IMR-90 (cell line): Measurements from ENCODE around the gene NFATC1. TPM values are rescaled to one million over a fixed set of nuclear protein-coding genes. Genes with fewer than 3 reads are reported as not detected.

Experiments used
- ATAC-seq: fragments of 200-7000 bp; cut with Tn5 transposase; 2 replicates; pipeline ENCODE4 v1.9.1; 2020; ENCODE audit warnings: low read depth, mild to moderate bottlenecking, moderate library complexity
- BruUV-seq: library from RNA; stranded (reverse); fragments of 400-500 nt; replicated peaks from 2 replicates; lab custom pipeline; 2021; lab: Mats Ljungman, UMichigan
- CTCF ChIA-PET: fragments of 300-600 bp; formaldehyde crosslinking; extraction: SDS; loops from one replicate; lab custom pipeline; 2021; ENCODE audit warnings: antibody characterized with exemption; lab: Yijun Ruan, JAX
- POLR2A ChIA-PET: fragments of 300-600 bp; sonication (Branson Sonifier 250); formaldehyde crosslinking; loops from one replicate; lab custom pipeline; 2022; ENCODE audit warnings: antibody characterized with exemption; ENCODE audit not compliant: unreplicated experiment; lab: Charles Lee
- DNase-seq: peaks from one replicate; pipeline ENCODE4 v3.0.0; 2013
- H2AFZ ChIP-seq: replicated peaks from 2 replicates; pipeline ENCODE3; 2013; ENCODE audit warnings: low read length, mild to moderate bottlenecking; ENCODE audit not compliant: poor library complexity
- H2AK5ac ChIP-seq: 2 replicates; pipeline ENCODE4 v1.6.1; 2013; ENCODE audit warnings: low read depth, low read length, inconsistent platforms
- H2AK9ac ChIP-seq: replicated peaks from 2 replicates; pipeline ENCODE3; 2013; ENCODE audit warnings: mild to moderate bottlenecking, low read depth, low read length, moderate library complexity; ENCODE audit not compliant: poor library complexity
- H2BK120ac ChIP-seq: 2 replicates; pipeline ENCODE4 v1.6.1; 2013; ENCODE audit warnings: low read depth, low read length, inconsistent platforms
- H2BK15ac ChIP-seq: 3 replicates; pipeline ENCODE4 v1.6.1; 2013; ENCODE audit warnings: low read depth, low read length, inconsistent platforms
- H2BK20ac ChIP-seq: 2 replicates; pipeline ENCODE4 v1.6.1; 2013; ENCODE audit warnings: low read depth, mild to moderate bottlenecking, inconsistent platforms, low read length, moderate library complexity
- H2BK5ac ChIP-seq: 2 replicates; pipeline ENCODE4 v1.6.1; 2013; ENCODE audit warnings: mild to moderate bottlenecking, low read depth, low read length, inconsistent platforms; ENCODE audit not compliant: poor library complexity, severe bottlenecking
- H3K14ac ChIP-seq: replicated peaks from 2 replicates; pipeline ENCODE4 v1.6.1; 2013; ENCODE audit warnings: low read depth, low read length, inconsistent platforms
- H3K18ac ChIP-seq: 2 replicates; pipeline ENCODE4 v1.6.1; 2013; ENCODE audit warnings: low read depth, low read length, control low read depth
- H3K23ac ChIP-seq: 2 replicates; pipeline ENCODE4 v1.6.1; 2013; ENCODE audit warnings: low read depth, low read length, inconsistent platforms
- H3K27ac ChIP-seq: 2 replicates; pipeline ENCODE4 v1.5.1; 2013; ENCODE audit warnings: mild to moderate bottlenecking, control low read depth, low read length; ENCODE audit not compliant: insufficient read depth
- H3K27me3 ChIP-seq: 2 replicates; pipeline ENCODE4 v1.6.1; 2013; ENCODE audit warnings: low read length; ENCODE audit not compliant: control insufficient read depth, insufficient read depth
- H3K36me3 ChIP-seq: 2 replicates; pipeline ENCODE4 v1.6.1; 2013; ENCODE audit warnings: low read length, mixed read lengths; ENCODE audit not compliant: control insufficient read depth, insufficient read depth
- H3K4ac ChIP-seq: 2 replicates; pipeline ENCODE4 v1.6.1; 2013; ENCODE audit warnings: low read depth, low read length, inconsistent platforms
- H3K4me1 ChIP-seq: 2 replicates; pipeline ENCODE4 v1.6.1; 2013; ENCODE audit warnings: low read length, mixed read lengths; ENCODE audit not compliant: control insufficient read depth, insufficient read depth
- H3K4me2 ChIP-seq: 2 replicates; pipeline ENCODE4 v1.6.1; 2013; ENCODE audit warnings: low read depth, mild to moderate bottlenecking, control low read depth, low read length, moderate library complexity
- H3K4me3 ChIP-seq: 2 replicates; pipeline ENCODE4 v1.5.1; 2013; ENCODE audit warnings: low read depth, mild to moderate bottlenecking, control low read depth, low read length, moderate library complexity; ENCODE audit not compliant: insufficient read depth
- H3K56ac ChIP-seq: 2 replicates; pipeline ENCODE4 v1.6.1; 2013; ENCODE audit warnings: low read length, inconsistent platforms; ENCODE audit not compliant: insufficient read depth; ENCODE audit errors: extremely low read depth
- H3K79me1 ChIP-seq, 2 experiments: 2 replicates each; pipeline ENCODE4 v1.6.1; 2013; ENCODE audit warnings: low read length in 2 of 2, inconsistent platforms in 1 of 2, low read depth in 1 of 2
- H3K9ac ChIP-seq: 2 replicates; pipeline ENCODE4 v1.6.1; 2013; ENCODE audit warnings: low read depth, low read length, control low read depth
- H3K9me1 ChIP-seq: 2 replicates; pipeline ENCODE4 v1.6.1; 2013; ENCODE audit warnings: low read length, inconsistent platforms; ENCODE audit not compliant: insufficient read depth
- H3K9me3 ChIP-seq: 2 replicates; pipeline ENCODE4 v1.6.1; 2013; ENCODE audit warnings: low read length; ENCODE audit not compliant: control insufficient read depth, insufficient read depth
- H4K20me1 ChIP-seq: 2 replicates; pipeline ENCODE4 v1.6.1; 2013; ENCODE audit warnings: low read length, inconsistent platforms; ENCODE audit not compliant: insufficient read depth
- H4K5ac ChIP-seq: 2 replicates; pipeline ENCODE4 v1.6.1; 2013; ENCODE audit warnings: mild to moderate bottlenecking, low read depth, low read length, control low read depth
- H4K8ac ChIP-seq, 2 experiments: 2 replicates each; pipeline ENCODE4 v1.6.1; 2013; ENCODE audit warnings: low read depth in 2 of 2, low read length in 2 of 2, control low read depth in 1 of 2, inconsistent platforms in 1 of 2
- H4K91ac ChIP-seq: 2 replicates; pipeline ENCODE4 v1.6.1; 2013; ENCODE audit warnings: low read depth, low read length, inconsistent platforms; ENCODE audit not compliant: insufficient read depth
- BHLHE40 ChIP-seq: fragments of 150-350 bp; IDR thresholded peaks from 2 replicates; pipeline ENCODE4 v1.6.1; 2016; ENCODE audit warnings: mild to moderate bottlenecking, low read depth, low read length
- CEBPB ChIP-seq: IDR thresholded peaks from 2 replicates; pipeline ENCODE4 v1.6.1; 2012; ENCODE audit warnings: low read depth, low read length, improper control_type of control experiment
- FOS ChIP-seq: fragments of 150-350 bp; IDR thresholded peaks from 2 replicates; pipeline ENCODE4 v1.6.1; 2016; ENCODE audit warnings: low read depth, low read length
- MAZ ChIP-seq: IDR thresholded peaks from 2 replicates; pipeline ENCODE4 v1.6.1; 2012; ENCODE audit warnings: low read depth, mild to moderate bottlenecking, low read length, improper control_type of control experiment, moderate library complexity, borderline replicate concordance
- MXI1 ChIP-seq: IDR thresholded peaks from 2 replicates; pipeline ENCODE4 v1.6.1; 2012; ENCODE audit warnings: low read depth, mild to moderate bottlenecking, low read length, moderate library complexity, borderline replicate concordance
- NFE2L2 ChIP-seq: fragments of 150-350 bp; IDR thresholded peaks from 2 replicates; pipeline ENCODE4 v1.6.1; 2016; ENCODE audit warnings: low read depth, mild to moderate bottlenecking, low read length
- POLR2A ChIP-seq: IDR thresholded peaks from 2 replicates; pipeline ENCODE4 v1.6.1; 2012; ENCODE audit warnings: mild to moderate bottlenecking, low read depth, low read length
- RAD21 ChIP-seq: IDR thresholded peaks from 2 replicates; pipeline ENCODE4 v1.6.1; 2012; ENCODE audit warnings: low read length, improper control_type of control experiment
- RFX5 ChIP-seq: IDR thresholded peaks from 2 replicates; pipeline ENCODE4 v1.8.0; 2012; ENCODE audit warnings: low read depth, mild to moderate bottlenecking, low read length, moderate library complexity
- WGBS, 2 experiments: methylation state at CpG; one replicate each; pipeline versions ENCODE4 v1.1.5 to v1.1.7; 2013; ENCODE audit warnings: missing lambda C conversion rate in 2 of 2; ENCODE audit not compliant: insufficient read length in 1 of 2; ENCODE audit errors: extremely low coverage in 2 of 2; 5-methylcytosine and 5-hydroxymethylcytosine counted together
- dilution Hi-C: fragments of 300-500 bp; cut with HindIII; formaldehyde crosslinking; loops from one replicate; pipeline ENCODE4 v1.14.3; 2018; ENCODE audit warnings: low sequenced_read_pairs; ENCODE audit not compliant: unreplicated experiment
- in situ Hi-C: fragments of 300-500 bp; cut with MboI; formaldehyde crosslinking; loops from 3 replicates; pipeline ENCODE4 v1.14.3; 2019; ENCODE audit warnings: low sequenced_read_pairs, inconsistent platforms, mixed read lengths
- intact Hi-C: fragments of 100-400 bp; cut with micrococcal nuclease; formaldehyde crosslinking; loops from 2 replicates; pipeline ENCODE4 v1.10.0; 2022
- polyA plus RNA-seq, 3 experiments: library from polyadenylated mRNA; depleted of rRNA; stranded (reverse); fragments of >200 nt; gene quantifications; 2 replicates each; pipeline ENCODE4 v1.2.3, GENCODE V29; 2012; ENCODE audit warnings: low replicate concordance in 1 of 3
- total RNA-seq: library from RNA; depleted of rRNA; stranded (reverse); fragments of >200 nt; gene quantifications from 2 replicates; pipeline ENCODE4 v1.2.3, GENCODE V29; 2012
- TF ChIP-seq, protein P1 (sequence below): fragments of 150-350 bp; IDR thresholded peaks from 2 replicates; pipeline ENCODE4 v1.6.1; 2016; ENCODE audit warnings: low read depth, mild to moderate bottlenecking, low read length, moderate library complexity, borderline replicate concordance
- TF ChIP-seq, protein P2 (sequence below): conservative IDR thresholded peaks from 2 replicates; pipeline ENCODE4 v1.5.1; 2012; ENCODE audit warnings: mild to moderate bottlenecking, low read depth, low read length, improper control_type of control experiment

The NFATC1 gene
- total and polyA plus RNA-seq, 2 of the 4 experiments (the other 2 are of a cell fraction), result 0.36 to 1.8 TPM

DNA sequence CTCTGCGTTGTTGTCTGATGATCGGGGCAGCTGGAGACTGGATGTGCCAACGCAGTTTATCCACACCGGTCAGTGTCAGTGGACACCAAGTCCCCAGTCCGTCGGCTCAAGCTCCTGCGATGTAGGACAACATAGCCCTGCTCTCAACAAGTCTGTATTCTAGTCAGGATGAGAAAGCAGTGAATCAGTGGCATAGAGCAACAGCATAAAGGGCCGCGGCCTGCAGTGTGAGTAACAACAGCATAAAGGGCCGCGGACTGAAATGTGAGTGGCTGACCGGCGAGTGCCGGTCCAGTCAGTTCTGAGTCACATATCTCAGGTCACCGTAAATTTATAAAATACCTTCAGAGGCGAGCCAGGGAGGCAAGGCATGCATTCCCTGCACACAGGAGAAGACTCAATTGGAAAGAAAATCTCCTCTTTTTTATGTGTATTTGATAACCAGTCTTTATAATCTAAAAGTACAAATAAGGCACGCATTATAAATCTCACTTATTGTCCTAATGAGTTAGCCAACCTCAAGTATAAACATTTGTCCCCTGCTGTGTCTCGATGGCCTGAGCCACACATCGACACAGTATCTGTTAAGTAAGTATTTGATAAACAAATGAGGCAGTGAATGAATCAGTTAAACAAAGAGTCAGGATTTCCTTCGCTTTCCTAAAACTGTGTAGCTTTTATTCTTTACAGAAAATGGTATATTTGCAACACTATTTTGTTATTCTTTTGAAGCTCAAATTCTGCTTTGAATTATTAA, 33.8 kb upstream of the NFATC1 start:
- dilution Hi-C loops (no loop called here), in situ Hi-C loops (no loop called here), intact Hi-C loops (no loop called here)
- peaks cover 21% of the 10 kb centered on the region for H3K4me1 ChIP-seq
- POLR2A ChIA-PET, result interaction anchor here (0.6 kb wide), 1 partner anchor 590 kb away, joined by 3 read pairs; no protein-coding TSS in a partner anchor
- no peak overlapping the region; the same call in 1 of the 2 replicates for H2BK120ac ChIP-seq
- no peak overlapping the region for H2AK5ac ChIP-seq
- peak overlapping the region; percentile 70 for H2AFZ ChIP-seq
- H3K9me1 ChIP-seq, result peaks cover 17% of the 10 kb centered on the region
- no TSS peak for BruUV-seq
- WGBS, 2 experiments, result 70% methylated on average over 2 of the region's 20 CpGs; no CpG with 5 or more reads in 1 of the 2 experiments
- ATAC-seq (peak; percentile 90), DNase-seq (peak; percentile 95)
- H3K4ac ChIP-seq, result peak overlapping the region; percentile 47; the same call in 1 of the 2 replicates
- peaks cover 7% of the 10 kb centered on the region for H3K36me3 ChIP-seq
- H3K4me3 ChIP-seq, result no peak overlapping the region
- no peak overlapping the region for H3K9ac ChIP-seq
- H4K5ac ChIP-seq, result peak overlapping the region; percentile 20; the same call in 1 of the 2 replicates
- no peak overlapping the region for H2BK20ac ChIP-seq
- H3K23ac ChIP-seq, result peak overlapping the region; percentile 20; the same call in 1 of the 2 replicates
- peak overlapping the region in 1 of 2 experiments; percentile 59; a peak in 1 of 4 replicates for H4K8ac ChIP-seq
- peak overlapping the region; percentile 92 for H3K4me2 ChIP-seq
- peak overlapping the region; percentile 82 for H2BK5ac ChIP-seq
- H3K14ac ChIP-seq, result peak overlapping the region; percentile 26; the same call in 1 of the 2 replicates
- TF ChIP-seq POLR2A (peak; percentile 37; the same call in 1 of the 2 replicates), FOS (peak; percentile 78), RFX5 (no peak), NFE2L2 (peak; percentile 59; the same call in 1 of the 2 replicates), RAD21 (no peak), MAZ (no peak), CEBPB (peak; percentile 58; the same call in 1 of the 2 replicates), MXI1 (no peak), BHLHE40 (peak; percentile 25; the same call in 1 of the 2 replicates)
- TF ChIP-seq, protein P1, sequence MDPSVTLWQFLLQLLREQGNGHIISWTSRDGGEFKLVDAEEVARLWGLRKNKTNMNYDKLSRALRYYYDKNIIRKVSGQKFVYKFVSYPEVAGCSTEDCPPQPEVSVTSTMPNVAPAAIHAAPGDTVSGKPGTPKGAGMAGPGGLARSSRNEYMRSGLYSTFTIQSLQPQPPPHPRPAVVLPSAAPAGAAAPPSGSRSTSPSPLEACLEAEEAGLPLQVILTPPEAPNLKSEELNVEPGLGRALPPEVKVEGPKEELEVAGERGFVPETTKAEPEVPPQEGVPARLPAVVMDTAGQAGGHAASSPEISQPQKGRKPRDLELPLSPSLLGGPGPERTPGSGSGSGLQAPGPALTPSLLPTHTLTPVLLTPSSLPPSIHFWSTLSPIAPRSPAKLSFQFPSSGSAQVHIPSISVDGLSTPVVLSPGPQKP, result no peak
- TF ChIP-seq, protein P2, sequence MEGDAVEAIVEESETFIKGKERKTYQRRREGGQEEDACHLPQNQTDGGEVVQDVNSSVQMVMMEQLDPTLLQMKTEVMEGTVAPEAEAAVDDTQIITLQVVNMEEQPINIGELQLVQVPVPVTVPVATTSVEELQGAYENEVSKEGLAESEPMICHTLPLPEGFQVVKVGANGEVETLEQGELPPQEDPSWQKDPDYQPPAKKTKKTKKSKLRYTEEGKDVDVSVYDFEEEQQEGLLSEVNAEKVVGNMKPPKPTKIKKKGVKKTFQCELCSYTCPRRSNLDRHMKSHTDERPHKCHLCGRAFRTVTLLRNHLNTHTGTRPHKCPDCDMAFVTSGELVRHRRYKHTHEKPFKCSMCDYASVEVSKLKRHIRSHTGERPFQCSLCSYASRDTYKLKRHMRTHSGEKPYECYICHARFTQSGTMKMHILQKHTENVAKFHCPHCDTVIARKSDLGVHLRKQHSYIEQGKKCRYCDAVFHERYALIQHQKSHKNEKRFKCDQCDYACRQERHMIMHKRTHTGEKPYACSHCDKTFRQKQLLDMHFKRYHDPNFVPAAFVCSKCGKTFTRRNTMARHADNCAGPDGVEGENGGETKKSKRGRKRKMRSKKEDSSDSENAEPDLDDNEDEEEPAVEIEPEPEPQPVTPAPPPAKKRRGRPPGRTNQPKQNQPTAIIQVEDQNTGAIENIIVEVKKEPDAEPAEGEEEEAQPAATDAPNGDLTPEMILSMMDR, result no peak
- H3K27me3 ChIP-seq, result no peaks in the 10 kb centered on the region
- peak overlapping the region; percentile 70 for H3K27ac ChIP-seq
- H2AK9ac ChIP-seq, result no peak overlapping the region
- H3K79me1 ChIP-seq, result no peaks in the 10 kb centered on the region
- H2BK15ac ChIP-seq, result no peak overlapping the region
- CTCF ChIA-PET, result interaction anchor here (1.5 kb wide), 1 partner anchor 13 kb away, joined by 4 read pairs; no protein-coding TSS in a partner anchor
- peaks cover 25% of the 10 kb centered on the region for H4K20me1 ChIP-seq
- H3K56ac ChIP-seq, result no peak overlapping the region
- no peaks in the 10 kb centered on the region for H3K9me3 ChIP-seq
- peak overlapping the region; percentile 73; the same call in 1 of the 2 replicates for H3K18ac ChIP-seq
- no peak overlapping the region for H4K91ac ChIP-seq
